HepG2 (cell line): ENCODE results near the gene CDA. TPM values are rescaled to one million over a fixed set of nuclear protein-coding genes. Genes with fewer than 3 reads are reported as not detected.

Source experiments
- BHLHE40 ChIP-seq: IDR thresholded peaks from 2 replicates; pipeline ENCODE4 v1.6.1; 2011; ENCODE audit warnings: low read length, improper control_type of control experiment
- BRF2 ChIP-seq: sonication (generic); formaldehyde crosslinking; IDR thresholded peaks from 2 replicates; pipeline ENCODE4 v1.8.1; 2022; ENCODE audit warnings: mild to moderate bottlenecking, missing genetic modification reagents
- CAMTA2 ChIP-seq: sonication (generic); formaldehyde crosslinking; IDR thresholded peaks from 2 replicates; pipeline ENCODE4 v1.4.0; 2020; ENCODE audit warnings: mild to moderate bottlenecking, missing genetic modification reagents, borderline replicate concordance
- FOXK1 ChIP-seq: sonication (generic); formaldehyde crosslinking; IDR thresholded peaks from 2 replicates; pipeline ENCODE4 v1.4.0; 2020; ENCODE audit warnings: low read depth, missing genetic modification reagents, borderline replicate concordance
- HNF1A ChIP-seq, 2 experiments: sonication (generic) in 1 of 2; formaldehyde crosslinking in 1 of 2; IDR thresholded peaks; 2 replicates each; pipeline versions ENCODE4 v1.4.0 to v1.6.1; 2016 to 2020; ENCODE audit warnings: borderline replicate concordance in 1 of 2, low read depth in 1 of 2, mild to moderate bottlenecking in 1 of 2, missing genetic modification reagents in 1 of 2
- MIXL1 ChIP-seq: IDR thresholded peaks from 2 replicates; pipeline ENCODE4 v1.6.1; 2016
- NFKB2 ChIP-seq: sonication (generic); formaldehyde crosslinking; IDR thresholded peaks from 2 replicates; pipeline ENCODE4 v1.4.0; 2020; ENCODE audit warnings: missing genetic modification reagents, borderline replicate concordance
- REPIN1 ChIP-seq: sonication (generic); formaldehyde crosslinking; IDR thresholded peaks from 2 replicates; pipeline ENCODE4 v1.8.0; 2022; ENCODE audit warnings: missing genetic modification reagents, low read depth, mild to moderate bottlenecking, borderline replicate concordance
- STAT5B ChIP-seq: sonication (generic); formaldehyde crosslinking; IDR thresholded peaks from 2 replicates; pipeline ENCODE4 v1.4.0; 2020; ENCODE audit warnings: missing genetic modification reagents
- YEATS2 ChIP-seq: sonication (generic); formaldehyde crosslinking; IDR thresholded peaks from 2 replicates; pipeline ENCODE4 v1.4.0; 2020; ENCODE audit warnings: missing genetic modification reagents, borderline replicate concordance
- ZBED4 ChIP-seq: sonication (generic); formaldehyde crosslinking; IDR thresholded peaks from 2 replicates; pipeline ENCODE4 v1.4.0; 2020; ENCODE audit warnings: missing genetic modification reagents, borderline replicate concordance
- ZBTB1 ChIP-seq: sonication (generic); formaldehyde crosslinking; IDR thresholded peaks from 2 replicates; pipeline ENCODE4 v1.4.0; 2020; ENCODE audit warnings: missing genetic modification reagents, borderline replicate concordance
- ZBTB7B ChIP-seq: sonication (generic); formaldehyde crosslinking; IDR thresholded peaks from 2 replicates; pipeline ENCODE4 v1.4.0; 2020; ENCODE audit warnings: missing genetic modification reagents
- ZNF251 ChIP-seq: sonication (generic); formaldehyde crosslinking; IDR thresholded peaks from 2 replicates; pipeline ENCODE4 v1.9.0; 2021; ENCODE audit warnings: mild to moderate bottlenecking, missing genetic modification reagents
- ZNF841 ChIP-seq: sonication (generic); formaldehyde crosslinking; IDR thresholded peaks from 2 replicates; pipeline ENCODE4 v1.8.1; 2023; ENCODE audit warnings: missing genetic modification reagents, borderline replicate concordance
- ZSCAN20 ChIP-seq: sonication (generic); formaldehyde crosslinking; IDR thresholded peaks from 2 replicates; pipeline ENCODE4 v1.4.0; 2020; ENCODE audit warnings: missing genetic modification reagents, mild to moderate bottlenecking, borderline replicate concordance
- polyA plus RNA-seq, 8 experiments: library from polyadenylated mRNA; depleted of rRNA in 3 of 8; stranded (reverse) in 7 of 8; unstranded in 1 of 8; fragments of >200 nt; fragmentation: Illumina TruSeq in 4 of 8; extraction: Trizol in 4 of 8; gene quantifications; 2 replicates each; pipeline versions ENCODE4 v1.2.1 to v1.2.3, GENCODE V29; 2011 to 2016; ENCODE audit warnings: low read depth in 4 of 8, missing spikeins in 1 of 8, mixed read lengths in 1 of 8; ENCODE audit not compliant: insufficient read depth in 1 of 8
- total RNA-seq, 5 experiments: library from RNA; depleted of rRNA; stranded (reverse); fragments of >200 nt; fragmentation: Illumina TruSeq; extraction: Trizol; gene quantifications; 2 replicates each; pipeline ENCODE4 v1.2.3, GENCODE V29; 2016; ENCODE audit warnings: low read depth in 1 of 5
- TF ChIP-seq, protein P1 (sequence below): sonication (generic); formaldehyde crosslinking; IDR thresholded peaks from 2 replicates; pipeline ENCODE4 v1.8.1; 2023; ENCODE audit warnings: mild to moderate bottlenecking, missing genetic modification reagents, borderline replicate concordance

The CDA gene
- total and polyA plus RNA-seq, 2 of the 13 experiments (the other 11 are each of a cell fraction or from before 2014, with no cell fraction given) = 0.66 to 2.1 TPM

DNA sequence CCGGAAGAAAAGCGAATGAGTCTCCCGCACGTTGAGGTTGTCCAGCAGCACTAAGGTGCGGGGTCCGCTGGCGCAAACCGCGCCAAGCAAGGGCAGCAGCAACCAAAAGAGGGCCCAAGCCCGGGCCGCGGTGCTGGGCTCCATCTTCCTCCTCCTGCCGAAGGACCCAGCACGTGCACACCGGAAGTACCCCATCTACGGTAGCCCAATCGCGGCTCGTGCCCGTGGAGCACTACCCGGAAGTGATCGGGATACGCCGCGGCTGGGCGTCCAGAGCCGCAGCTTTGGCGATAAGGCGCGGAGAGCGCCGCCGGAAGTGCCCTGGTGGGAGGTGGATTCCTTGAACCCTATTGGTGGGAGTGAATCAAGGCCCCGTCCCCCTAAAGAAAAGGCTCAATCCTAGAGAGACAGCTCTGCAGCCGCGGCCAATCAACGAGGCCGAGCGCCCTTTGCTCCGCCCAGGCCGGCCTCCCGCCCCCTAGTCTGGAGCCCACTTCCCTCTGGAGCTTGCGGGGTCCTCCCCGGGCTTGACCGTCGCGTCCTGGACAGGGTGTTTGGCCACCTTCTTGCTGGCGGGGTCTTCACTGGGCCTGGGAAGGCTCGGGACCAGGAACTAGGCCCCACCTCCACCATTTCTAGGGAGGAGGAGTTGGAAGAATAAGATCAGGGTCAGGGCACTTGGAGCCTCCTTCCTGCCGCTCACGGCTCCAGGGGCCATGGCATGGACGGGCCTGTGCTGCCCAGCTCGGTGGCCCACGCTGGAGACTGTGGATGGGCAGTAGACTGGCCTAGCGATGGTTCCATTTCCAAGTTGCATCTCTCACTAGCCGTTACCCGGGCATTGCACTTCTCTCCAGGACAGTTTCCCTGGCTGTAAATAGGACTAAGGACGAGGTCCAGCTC, 72.6 kb downstream of the CDA start, which contains the start of gene DDOST (continued):
- TF ChIP-seq BHLHE40 (peak; percentile 71), FOXK1 (CRISPR knock-in tag) (peak; percentile 75), NFKB2 (peak; percentile 84; the same call in 1 of the 2 replicates), ZBTB1 (CRISPR knock-in tag) (no peak), ZBED4 (CRISPR knock-in tag) (peak; percentile 18; the same call in 1 of the 2 replicates), YEATS2 (CRISPR knock-in tag) (peak; percentile 97), ZNF841 (CRISPR knock-in tag) (no peak), ZSCAN20 (CRISPR knock-in tag) (no peak), CAMTA2 (CRISPR knock-in tag) (peak; percentile 46; the same call in 1 of the 2 replicates), HNF1A (IDR thresholded peaks at IDR 0.05; ENCODE audit: low read depth) (no peak), HNF1A (CRISPR knock-in tag; IDR thresholded peaks at IDR 0.05; ENCODE audit: borderline replicate concordance) (no peak), ZBTB7B (CRISPR knock-in tag) (peak; percentile 84), BRF2 (0 out of 2 replicates have a peak, but pooled peaks have one; percentile 22), REPIN1 (CRISPR knock-in tag) (peak; percentile 72; the same call in 1 of the 2 replicates), STAT5B (CRISPR knock-in tag) (no peak), MIXL1 (no peak), ZNF251 (CRISPR knock-in tag) (no peak)
- TF ChIP-seq, protein P1, sequence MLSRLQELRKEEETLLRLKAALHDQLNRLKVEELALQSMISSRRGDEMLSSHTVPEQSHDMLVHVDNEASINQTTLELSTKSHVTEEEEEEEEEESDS = 0 out of 2 replicates have a peak, but pooled peaks have one; percentile 40
